Ishikawa (cell line): ENCODE measurements around the gene INS.

Experiments used
- CEBPB ChIP-seq: IDR thresholded peaks from 2 replicates; pipeline ENCODE4 v1.6.1; 2012
- EP300 ChIP-seq: IDR thresholded peaks from 2 replicates; pipeline ENCODE4 v1.6.1; 2012; ENCODE audit warnings: borderline replicate concordance
- REST ChIP-seq: IDR thresholded peaks from 2 replicates; pipeline ENCODE4 v1.6.1; 2012; ENCODE audit warnings: low read depth, mild to moderate bottlenecking
- YY1 ChIP-seq: IDR thresholded peaks from 2 replicates; pipeline ENCODE4 v1.6.1; 2012; ENCODE audit warnings: low read depth

- TF ChIP-seq EP300 = no peak
- no peak for TF ChIP-seq REST
- no peak for TF ChIP-seq YY1
- TF ChIP-seq CEBPB = no peak
Observed at GRCh38 chr11:2147391-2147790, 13.6 kb downstream of the INS start.
